ENCODE results near the gene PCDHGA7. TPM values are rescaled to one million over a fixed set of nuclear protein-coding genes. Genes with fewer than 3 reads are reported as not detected.
"Not testable (repeated sequence)": the region's sequence is repeated elsewhere in the genome, so short reads cannot be mapped to it uniquely, and the experiment has no call there.

Gene PCDHGA7
- total RNA-seq, 1 donor from 2014 or later, result 3.5 TPM

GRCh38 chr5:141366016-141366896 lies 16.3 kb upstream of the PCDHGA7 start:
- DNase-seq, result no peak

GRCh38 chr5:141369994-141370848 lies 12.3 kb upstream of the PCDHGA7 start, which contains the start of gene PCDHGB3:
TSS of gene PCDHGB3 (plus strand) at chr5:141370242. CDS start at chr5:141370395, 153 bp downstream.
- DNase-seq, result no peak

GRCh38 chr5:141371572-141372475 lies 10.7 kb upstream of the PCDHGA7 start:
- DNase-seq, result no peak

- no peak for DNase-seq
These were observed 8.7 kb upstream of the PCDHGA7 start, which contains the start of gene PCDHGA6 for GRCh38 chr5:141373673-141374317. TSS of gene PCDHGA6 (plus strand) at chr5:141373891. CDS start at chr5:141374084, 193 bp downstream.

- no peak for DNase-seq
These were observed 7.9 kb upstream of the PCDHGA7 start for GRCh38 chr5:141374627-141375026.

- not testable (repeated sequence) for DNase-seq
These were observed 6.9 kb upstream of the PCDHGA7 start for GRCh38 chr5:141375444-141376155.

- no peak for DNase-seq
These were observed 803 bp downstream of the PCDHGA7 start for GRCh38 chr5:141383345-141383744.

- no peak for DNase-seq
These were observed 2.1 kb downstream of the PCDHGA7 start for GRCh38 chr5:141384471-141385267.

GRCh38 chr5:141387557-141388311 lies 5.2 kb downstream of the PCDHGA7 start, which contains the start of gene PCDHGB4:
TSS of gene PCDHGB4 (plus strand) at chr5:141387698. CDS start at chr5:141387885, 187 bp downstream.
- not testable (repeated sequence) for DNase-seq

- DNase-seq, result no peak
These were observed 6.1 kb downstream of the PCDHGA7 start for GRCh38 chr5:141388661-141389060.

GRCh38 chr5:141389153-141390042 lies 6.9 kb downstream of the PCDHGA7 start:
- no peak for DNase-seq

GRCh38 chr5:141392429-141393198 lies 10.1 kb downstream of the PCDHGA7 start, which contains the start of gene PCDHGA8:
TSS of gene PCDHGA8 (plus strand) at chr5:141392633. CDS start at chr5:141392814, 181 bp downstream.
- DNase-seq, result no peak

GRCh38 chr5:141393267-141393666 lies 10.7 kb downstream of the PCDHGA7 start:
- no peak for DNase-seq

- not testable (repeated sequence) for DNase-seq
These were observed 12.1 kb downstream of the PCDHGA7 start for GRCh38 chr5:141394401-141395187.

GRCh38 chr5:141397756-141398551 lies 15.4 kb downstream of the PCDHGA7 start, which contains the start of gene PCDHGB5:
TSS of gene PCDHGB5 (plus strand) at chr5:141397947. CDS start at chr5:141398128, 181 bp downstream.
- DNase-seq, result not testable (repeated sequence)
